Esophagus muscularis mucosa (tissue), 4 donors: ENCODE results near the gene HSP90AA1. TPM values are rescaled to one million over a fixed set of nuclear protein-coding genes. Genes with fewer than 3 reads are reported as not detected.
"Not testable (repeated sequence)": the region's sequence is repeated elsewhere in the genome, so short reads cannot be mapped to it uniquely, and the experiment has no call there.

Experiments
- DNase-seq: peaks from one replicate; pipeline ENCODE4 v3.0.0-alpha.2; 2017; ENCODE audit errors: extremely low spot score
- H3K27ac ChIP-seq, 4 donors: fragments of 200-600 bp; sonication (generic); replicated peaks in 1 of 4; 1 replicate in 3 of 4; 2 replicates in 1 of 4; pipeline ENCODE4 v1.5.1; 2016 to 2019; ENCODE audit warnings: mild to moderate bottlenecking in 1 of 4
- H3K27me3 ChIP-seq, 4 donors: fragments of 200-600 bp; sonication (generic); one replicate each; pipeline versions ENCODE4 v1.5.1 to v1.6.0; 2016 to 2019
- H3K36me3 ChIP-seq, 4 donors: fragments of 200-600 bp; sonication (generic); one replicate each; pipeline ENCODE4 v1.5.1; 2016 to 2019
- H3K4me1 ChIP-seq, 4 donors: fragments of 200-600 bp; sonication (generic); one replicate each; pipeline ENCODE4 v1.5.1; 2016 to 2019
- H3K4me3 ChIP-seq, 4 donors: fragments of 200-600 bp; sonication (generic); 1 replicate in 2 of 4; 2 replicates in 2 of 4; pipeline ENCODE4 v1.5.1; 2016 to 2019; ENCODE audit warnings: mild to moderate bottlenecking in 4 of 4, moderate library complexity in 1 of 4
- H3K9me3 ChIP-seq, 4 donors: fragments of 200-600 bp; sonication (generic); 1 replicate in 3 of 4; 2 replicates in 1 of 4; pipeline ENCODE4 v1.5.1; 2016 to 2019
- EP300 ChIP-seq: sonication (generic); formaldehyde crosslinking; IDR thresholded peaks from one replicate; pipeline ENCODE4 v1.6.1; 2017; ENCODE audit warnings: antibody characterized with exemption
- POLR2A ChIP-seq: fragments of 450-650 bp; IDR thresholded peaks from one replicate; pipeline ENCODE4 v1.6.1; 2017; ENCODE audit warnings: antibody characterized with exemption, moderate library complexity, mild to moderate bottlenecking, low read depth
- POLR2AphosphoS5 ChIP-seq, 2 donors: sonication (generic); formaldehyde crosslinking; IDR thresholded peaks; one replicate each; pipeline ENCODE4 v1.6.1; 2017; ENCODE audit warnings: antibody characterized with exemption in 2 of 2
- WGBS: methylation state at CpG from one replicate; pipeline ENCODE4 v1.1.5; 2018; 5-methylcytosine and 5-hydroxymethylcytosine counted together
- intact Hi-C: fragments of 100-400 bp; cut with DNase I; formaldehyde crosslinking; loops from one replicate; pipeline ENCODE4 v1.15.1; 2023
- total RNA-seq, 4 donors: library from RNA; depleted of rRNA; stranded (reverse); fragments of >200 nt; gene quantifications; one replicate each; pipeline versions ENCODE4 v1.1.0 to v1.2.1, GENCODE V29; 2016
- TF ChIP-seq, protein P1 (sequence below), 3 experiments: fragments of 200-600 bp in 2 of 3; fragments of 450-650 bp in 1 of 3; sonication (generic) in 2 of 3; IDR thresholded peaks; one replicate each; pipeline ENCODE4 v1.5.1; 2017 to 2019; ENCODE audit warnings: antibody characterized with exemption in 3 of 3, mild to moderate bottlenecking in 2 of 3, moderate library complexity in 1 of 3

Gene HSP90AA1
- total RNA-seq, 4 donors from 2014 or later, result 256 to 605 (median 376) TPM

DNA sequence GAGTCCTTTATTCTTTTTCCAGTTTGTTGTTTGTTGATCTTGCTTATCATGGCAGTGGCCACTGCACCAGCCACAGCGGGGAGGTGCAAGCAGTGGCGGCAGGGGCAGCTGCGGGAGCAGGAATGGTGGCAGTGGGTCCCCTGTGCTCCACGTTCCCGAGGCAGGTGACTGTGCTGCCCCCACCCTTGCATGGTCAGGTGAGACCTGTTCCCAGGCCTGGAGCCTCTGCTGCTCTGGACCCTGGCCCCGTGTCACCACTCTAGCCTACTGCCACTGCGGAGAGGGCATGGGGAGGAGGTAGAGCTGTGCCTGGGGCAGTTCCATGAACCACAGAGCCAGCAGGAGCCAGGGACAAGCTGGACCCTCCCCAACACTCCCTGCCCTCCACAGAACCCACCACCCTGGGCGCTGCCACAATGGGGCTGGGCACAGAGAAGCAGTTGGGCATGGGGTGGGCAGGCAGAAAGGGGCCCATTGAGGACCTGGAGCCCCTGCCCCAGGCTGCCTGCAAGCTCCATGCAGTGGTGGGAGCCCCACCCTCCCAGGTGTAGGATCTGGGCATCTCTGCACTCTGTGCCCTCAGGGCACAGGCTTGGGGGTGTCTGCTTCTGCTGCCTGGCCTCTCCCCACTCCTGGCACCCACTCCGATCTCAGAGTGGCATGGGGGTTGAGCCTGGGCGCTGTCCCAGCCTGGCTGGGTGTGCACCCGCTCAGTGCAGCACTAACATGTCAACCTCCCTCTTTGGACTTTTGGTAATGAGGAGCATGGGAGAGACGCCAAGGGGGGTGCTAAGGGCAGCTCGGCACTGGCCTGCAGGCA lies 29.7 kb upstream of the HSP90AA1 start:
- 98% methylated on average over 9 of the region's 13 CpGs for WGBS
- Histone ChIP-seq H3K27me3 (no peaks in the 10 kb centered on the region), H3K36me3 (peaks cover 0 to 7% (median 2%) of the 10 kb centered on the region in 4 donors), H3K4me1 (no peaks in the 10 kb centered on the region), H3K9me3 (no peaks in the 10 kb centered on the region), H3K4me3 (no peak overlapping the region), H3K27ac (no peak overlapping the region)
- no peak for DNase-seq
- intact Hi-C loops, result no loop called here
- no peak for TF ChIP-seq EP300
- TF ChIP-seq POLR2A, result no peak
- TF ChIP-seq, protein P1, sequence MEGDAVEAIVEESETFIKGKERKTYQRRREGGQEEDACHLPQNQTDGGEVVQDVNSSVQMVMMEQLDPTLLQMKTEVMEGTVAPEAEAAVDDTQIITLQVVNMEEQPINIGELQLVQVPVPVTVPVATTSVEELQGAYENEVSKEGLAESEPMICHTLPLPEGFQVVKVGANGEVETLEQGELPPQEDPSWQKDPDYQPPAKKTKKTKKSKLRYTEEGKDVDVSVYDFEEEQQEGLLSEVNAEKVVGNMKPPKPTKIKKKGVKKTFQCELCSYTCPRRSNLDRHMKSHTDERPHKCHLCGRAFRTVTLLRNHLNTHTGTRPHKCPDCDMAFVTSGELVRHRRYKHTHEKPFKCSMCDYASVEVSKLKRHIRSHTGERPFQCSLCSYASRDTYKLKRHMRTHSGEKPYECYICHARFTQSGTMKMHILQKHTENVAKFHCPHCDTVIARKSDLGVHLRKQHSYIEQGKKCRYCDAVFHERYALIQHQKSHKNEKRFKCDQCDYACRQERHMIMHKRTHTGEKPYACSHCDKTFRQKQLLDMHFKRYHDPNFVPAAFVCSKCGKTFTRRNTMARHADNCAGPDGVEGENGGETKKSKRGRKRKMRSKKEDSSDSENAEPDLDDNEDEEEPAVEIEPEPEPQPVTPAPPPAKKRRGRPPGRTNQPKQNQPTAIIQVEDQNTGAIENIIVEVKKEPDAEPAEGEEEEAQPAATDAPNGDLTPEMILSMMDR (IDR thresholded peaks at IDR 0.05), result no peak
- no peak for TF ChIP-seq POLR2AphosphoS5 (IDR thresholded peaks at IDR 0.05)

- 96% methylated on average over 3 of the region's 3 CpGs for WGBS
- Histone ChIP-seq H3K27me3 (no peaks in the 10 kb centered on the region), H3K36me3 (no peaks in the 10 kb centered on the region), H3K27ac (no peak overlapping the region), H3K4me1 (no peaks in the 10 kb centered on the region), H3K9me3 (no peaks in the 10 kb centered on the region), H3K4me3 (no peak overlapping the region)
- intact Hi-C loops, result no loop called here
- no peak for DNase-seq
- TF ChIP-seq POLR2A, result no peak
- no peak for TF ChIP-seq POLR2AphosphoS5 (IDR thresholded peaks at IDR 0.05)
- TF ChIP-seq, protein P1 (IDR thresholded peaks at IDR 0.05), result no peak
- TF ChIP-seq EP300, result no peak
Observed at GRCh38 chr14:102111101-102111500, 24.3 kb upstream of the HSP90AA1 start.

- intact Hi-C loops, H3K27ac ChIP-seq, H3K36me3 ChIP-seq, H3K4me1 ChIP-seq, H3K27me3 ChIP-seq, H3K9me3 ChIP-seq, H3K4me3 ChIP-seq, DNase-seq: not testable (repeated sequence)
- WGBS, result 88% methylated on average over 1 of the region's 1 CpG
Observed at GRCh38 chr14:102109332-102109731, 22.5 kb upstream of the HSP90AA1 start.

DNA sequence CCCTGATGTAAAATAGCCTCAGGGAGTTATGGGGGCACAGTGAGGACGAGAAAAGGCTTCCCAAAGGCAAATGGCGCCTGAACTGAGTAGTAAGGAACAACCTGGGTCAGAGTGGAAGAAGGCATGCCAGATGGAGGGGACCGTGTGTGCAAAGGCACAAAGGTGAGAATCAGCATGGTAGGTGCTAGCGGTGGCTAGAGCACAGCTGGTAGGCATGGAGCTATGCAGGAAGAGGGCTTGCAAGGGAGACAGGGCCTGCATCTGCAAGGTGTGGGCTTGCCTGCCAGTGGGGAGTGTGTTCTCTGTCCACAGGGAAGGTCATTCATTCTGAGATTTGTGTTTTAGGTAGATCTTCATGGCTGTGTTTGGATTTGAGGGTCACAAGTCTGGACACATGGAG lies 18.5 kb upstream of the HSP90AA1 start:
- Histone ChIP-seq H3K9me3 (no peaks in the 10 kb centered on the region), H3K27me3 (no peaks in the 10 kb centered on the region), H3K27ac (no peak overlapping the region), H3K4me1 (no peaks in the 10 kb centered on the region), H3K36me3 (peaks cover 0 to 6% (median 0%) of the 10 kb centered on the region in 4 donors), H3K4me3 (no peak overlapping the region)
- WGBS, result 74% methylated on average over 4 of the region's 4 CpGs
- TF ChIP-seq, protein P1 (IDR thresholded peaks at IDR 0.05), result no peak
- no peak for TF ChIP-seq POLR2A
- TF ChIP-seq POLR2AphosphoS5 (IDR thresholded peaks at IDR 0.05), result no peak
- no peak for TF ChIP-seq EP300
- intact Hi-C loops, result no loop called here
- no peak for DNase-seq

GRCh38 chr14:102103062-102103695 lies 16.3 kb upstream of the HSP90AA1 start:
- Histone ChIP-seq H3K36me3 (peaks cover 0 to 6% (median 0%) of the 10 kb centered on the region in 4 donors), H3K4me3 (no peak overlapping the region), H3K27me3 (no peaks in the 10 kb centered on the region), H3K9me3 (no peaks in the 10 kb centered on the region), H3K4me1 (no peaks in the 10 kb centered on the region), H3K27ac (no peak overlapping the region)
- intact Hi-C loops, result no loop called here
- DNase-seq, result no peak
- 87% methylated on average over 10 of the region's 10 CpGs for WGBS
- TF ChIP-seq POLR2A (no peak), POLR2AphosphoS5 (IDR thresholded peaks at IDR 0.05) (no peak), EP300 (no peak)
- TF ChIP-seq, protein P1 (IDR thresholded peaks at IDR 0.05), result no peak
